HepG2 (cell line): Measurements from ENCODE around the gene GRIN2D. TPM values are rescaled to one million over a fixed set of nuclear protein-coding genes. Genes with fewer than 3 reads are reported as not detected.

Experiments
- ATM ChIP-seq: fragments of 450-650 bp; IDR thresholded peaks from 2 replicates; pipeline ENCODE4 v1.7.1; 2017; ENCODE audit warnings: mild to moderate bottlenecking, borderline replicate concordance
- CREBL2 ChIP-seq: sonication (generic); formaldehyde crosslinking; IDR thresholded peaks from 2 replicates; pipeline ENCODE4 v1.8.1; 2023; ENCODE audit warnings: missing genetic modification reagents, mild to moderate bottlenecking, borderline replicate concordance
- GATAD2A ChIP-seq: IDR thresholded peaks from 2 replicates; pipeline ENCODE4 v1.6.1; 2016
- HCFC1 ChIP-seq: fragments of 150-350 bp; IDR thresholded peaks from 2 replicates; pipeline ENCODE4 v1.6.1; 2014; ENCODE audit warnings: low read depth, low read length
- KDM3A ChIP-seq: IDR thresholded peaks from 2 replicates; pipeline ENCODE4 v1.6.1; 2018; ENCODE audit warnings: low read depth, missing compliant biosample characterization
- MEF2D ChIP-seq: sonication (generic); formaldehyde crosslinking; IDR thresholded peaks from 2 replicates; pipeline ENCODE4 v1.5.1; 2020; ENCODE audit warnings: mild to moderate bottlenecking, missing genetic modification reagents
- NFATC3 ChIP-seq: sonication (generic); formaldehyde crosslinking; IDR thresholded peaks from 2 replicates; pipeline ENCODE4 v1.5.1; 2020; ENCODE audit warnings: mild to moderate bottlenecking, missing genetic modification reagents
- RBAK ChIP-seq: sonication (generic); formaldehyde crosslinking; IDR thresholded peaks from 2 replicates; pipeline ENCODE4 v1.5.1; 2020; ENCODE audit warnings: mild to moderate bottlenecking, missing genetic modification reagents
- SAFB2 ChIP-seq: sonication (generic); formaldehyde crosslinking; IDR thresholded peaks from 2 replicates; pipeline ENCODE4 v1.5.1; 2020; ENCODE audit warnings: missing genetic modification reagents, low read depth, mild to moderate bottlenecking, borderline replicate concordance
- SIX1 ChIP-seq: sonication (generic); formaldehyde crosslinking; IDR thresholded peaks from 2 replicates; pipeline ENCODE4 v1.4.0; 2020; ENCODE audit warnings: missing genetic modification reagents, borderline replicate concordance
- SNAI1 ChIP-seq: sonication (generic); formaldehyde crosslinking; IDR thresholded peaks from 2 replicates; pipeline ENCODE4 v1.5.0; 2020; ENCODE audit warnings: mild to moderate bottlenecking, missing genetic modification reagents, borderline replicate concordance
- THAP11 ChIP-seq: IDR thresholded peaks from 2 replicates; pipeline ENCODE4 v1.6.1; 2016; ENCODE audit warnings: missing biosample characterization, missing genetic modification reagents
- THAP9 ChIP-seq: sonication (generic); formaldehyde crosslinking; IDR thresholded peaks from 2 replicates; pipeline ENCODE4; 2020; ENCODE audit warnings: missing genetic modification reagents, mild to moderate bottlenecking, borderline replicate concordance
- ZBTB38 ChIP-seq: sonication (generic); formaldehyde crosslinking; IDR thresholded peaks from 2 replicates; pipeline ENCODE4 v1.5.1; 2020; ENCODE audit warnings: mild to moderate bottlenecking, missing genetic modification reagents
- ZBTB39 ChIP-seq: sonication (generic); formaldehyde crosslinking; IDR thresholded peaks from 2 replicates; pipeline ENCODE4 v1.5.0; 2020; ENCODE audit warnings: missing genetic modification reagents
- ZFP1 ChIP-seq: IDR thresholded peaks from 2 replicates; pipeline ENCODE4 v1.6.1; 2016
- ZFYVE20 ChIP-seq: sonication (generic); formaldehyde crosslinking; IDR thresholded peaks from 2 replicates; pipeline ENCODE4 v1.8.0; 2023; ENCODE audit warnings: low read depth, mild to moderate bottlenecking, moderate library complexity, missing genetic modification reagents, borderline replicate concordance
- ZNF280B ChIP-seq: sonication (generic); formaldehyde crosslinking; IDR thresholded peaks from 2 replicates; pipeline ENCODE4 v1.5.0; 2020; ENCODE audit warnings: missing genetic modification reagents, mild to moderate bottlenecking, borderline replicate concordance
- ZNF44 ChIP-seq: sonication (generic); formaldehyde crosslinking; IDR thresholded peaks from 2 replicates; pipeline ENCODE4 v1.5.1; 2020; ENCODE audit warnings: mild to moderate bottlenecking, missing genetic modification reagents
- ZNF552 ChIP-seq: sonication (generic); formaldehyde crosslinking; IDR thresholded peaks from 2 replicates; pipeline ENCODE4 v1.9.0; 2022; ENCODE audit warnings: missing genetic modification reagents, mild to moderate bottlenecking, borderline replicate concordance
- ZNF781 ChIP-seq: sonication (generic); formaldehyde crosslinking; IDR thresholded peaks from 2 replicates; pipeline ENCODE4 v1.5.1; 2020; ENCODE audit warnings: borderline replicate concordance, mild to moderate bottlenecking, missing genetic modification reagents; ENCODE audit errors: not compliant biosample characterization
- ZSCAN5A ChIP-seq: sonication (generic); formaldehyde crosslinking; IDR thresholded peaks from 2 replicates; pipeline ENCODE4 v1.8.0; 2022; ENCODE audit warnings: mild to moderate bottlenecking, missing genetic modification reagents, borderline replicate concordance
- polyA plus RNA-seq, 8 experiments: library from polyadenylated mRNA; depleted of rRNA in 3 of 8; stranded (reverse) in 7 of 8; unstranded in 1 of 8; fragments of >200 nt; fragmentation: Illumina TruSeq in 4 of 8; extraction: Trizol in 4 of 8; gene quantifications; 2 replicates each; pipeline versions ENCODE4 v1.2.1 to v1.2.3, GENCODE V29; 2011 to 2016; ENCODE audit warnings: low read depth in 4 of 8, missing spikeins in 1 of 8, mixed read lengths in 1 of 8; ENCODE audit not compliant: insufficient read depth in 1 of 8
- total RNA-seq, 5 experiments: library from RNA; depleted of rRNA; stranded (reverse); fragments of >200 nt; fragmentation: Illumina TruSeq; extraction: Trizol; gene quantifications; 2 replicates each; pipeline ENCODE4 v1.2.3, GENCODE V29; 2016; ENCODE audit warnings: low read depth in 1 of 5

Gene GRIN2D
- total and polyA plus RNA-seq, 2 of the 13 experiments (the other 11 are each of a cell fraction or from before 2014, with no cell fraction given) = 0.02 to 0.13 TPM

- TF ChIP-seq ZBTB39 (CRISPR knock-in tag) = no peak
- no peak; the same call in 1 of the 2 replicates for TF ChIP-seq RBAK (CRISPR knock-in tag)
- peak; percentile 88 for TF ChIP-seq KDM3A (CRISPR knock-in tag)
- TF ChIP-seq ZNF781 (CRISPR knock-in tag) = no peak
- TF ChIP-seq ZNF280B (CRISPR knock-in tag) = no peak
- TF ChIP-seq NFATC3 (CRISPR knock-in tag) = peak; percentile 73; the same call in 1 of the 2 replicates
- TF ChIP-seq ZFP1 (CRISPR knock-in tag) = no peak
- no peak for TF ChIP-seq ZBTB38 (CRISPR knock-in tag)
- peak; percentile 84 for TF ChIP-seq THAP11 (CRISPR knock-in tag)
- no peak for TF ChIP-seq SNAI1
- TF ChIP-seq MEF2D = peak; percentile 72; the same call in 1 of the 2 replicates
- no peak for TF ChIP-seq ATM
- peak; percentile 90 for TF ChIP-seq GATAD2A (CRISPR knock-in tag)
- no peak for TF ChIP-seq CREBL2
- no peak; the same call in 1 of the 2 replicates for TF ChIP-seq THAP9 (CRISPR knock-in tag)
- TF ChIP-seq HCFC1 = no peak
- TF ChIP-seq ZNF552 (CRISPR knock-in tag) = no peak
- no peak for TF ChIP-seq SAFB2 (CRISPR knock-in tag)
- peak; percentile 89; the same call in 1 of the 2 replicates for TF ChIP-seq ZNF44
- no peak for TF ChIP-seq ZSCAN5A (CRISPR knock-in tag)
- TF ChIP-seq SIX1 = peak; percentile 95
- TF ChIP-seq ZFYVE20 (CRISPR knock-in tag) = no peak
These were observed 39.0 kb upstream of the GRIN2D start (continued) for GRCh38 chr19:48354332-48354992.
